Mucosa of stomach (tissue), 1 donor: ENCODE measurements around the gene F13A1.

Source experiments
- H3K27me3 ChIP-seq: one replicate; pipeline ENCODE4 v1.7.0; 2013; ENCODE audit warnings: mild to moderate bottlenecking, low read length; ENCODE audit not compliant: control insufficient read depth, insufficient read depth
- H3K36me3 ChIP-seq: one replicate; pipeline ENCODE4 v1.7.0; 2013; ENCODE audit warnings: low read length; ENCODE audit not compliant: control insufficient read depth, insufficient read depth
- H3K4me1 ChIP-seq: one replicate; pipeline ENCODE4 v1.7.0; 2013; ENCODE audit warnings: mild to moderate bottlenecking, low read length; ENCODE audit not compliant: control insufficient read depth, insufficient read depth
- H3K4me3 ChIP-seq: one replicate; pipeline ENCODE4 v1.7.0; 2013; ENCODE audit warnings: low read length
- H3K9ac ChIP-seq: one replicate; pipeline ENCODE4 v1.7.0; 2013; ENCODE audit warnings: mild to moderate bottlenecking, low read length, moderate library complexity
- H3K9me3 ChIP-seq: one replicate; pipeline ENCODE4 v1.7.0; 2013; ENCODE audit warnings: mild to moderate bottlenecking, low read length, moderate library complexity; ENCODE audit not compliant: control insufficient read depth
- donor health status: Pancreatic carcinoma.

F13A1 gene

GRCh38 chr6:6319952-6320811 is at the start of gene F13A1:
Gene F13A1 (minus strand): TSS chr6:6320662. CDS start chr6:6318664, 1,998 bp downstream.
- no peak within 1 kb of the TSS for H3K4me3 ChIP-seq
- H3K4me1 ChIP-seq, result no peaks in the 10 kb centered on the region
- peaks cover 35% of the 10 kb centered on the region for H3K27me3 ChIP-seq
- H3K9ac ChIP-seq, result no peak within 1 kb of the TSS
- H3K9me3 ChIP-seq, result no peaks in the 10 kb centered on the region
- H3K36me3 ChIP-seq, result no peaks in the 10 kb centered on the region

GRCh38 chr6:6368684-6369052 is 48.2 kb upstream of the F13A1 start:
- H3K27me3 ChIP-seq, result no peaks in the 10 kb centered on the region
- no peaks in the 10 kb centered on the region for H3K4me1 ChIP-seq
- H3K4me3 ChIP-seq, result no peak overlapping the region
- H3K9me3 ChIP-seq, result no peaks in the 10 kb centered on the region
- no peaks in the 10 kb centered on the region for H3K36me3 ChIP-seq
- H3K9ac ChIP-seq, result no peak overlapping the region

- Histone ChIP-seq H3K4me3 (no peak overlapping the region), H3K27me3 (no peaks in the 10 kb centered on the region), H3K9ac (no peak overlapping the region), H3K9me3 (no peaks in the 10 kb centered on the region), H3K36me3 (no peaks in the 10 kb centered on the region), H3K4me1 (no peaks in the 10 kb centered on the region)
Observed at GRCh38 chr6:6368040-6368683, 47.7 kb upstream of the F13A1 start.

GRCh38 chr6:6366803-6367202 is 46.3 kb upstream of the F13A1 start:
- Histone ChIP-seq H3K9ac (no peak overlapping the region), H3K9me3 (no peaks in the 10 kb centered on the region), H3K36me3 (no peaks in the 10 kb centered on the region), H3K4me3 (no peak overlapping the region), H3K27me3 (no peaks in the 10 kb centered on the region), H3K4me1 (no peaks in the 10 kb centered on the region)

- H3K36me3 ChIP-seq, result no peaks in the 10 kb centered on the region
- no peaks in the 10 kb centered on the region for H3K4me1 ChIP-seq
- no peaks in the 10 kb centered on the region for H3K9me3 ChIP-seq
- no peak overlapping the region for H3K9ac ChIP-seq
- H3K4me3 ChIP-seq, result no peak overlapping the region
- H3K27me3 ChIP-seq, result no peaks in the 10 kb centered on the region
Observed at GRCh38 chr6:6365242-6365641, 44.8 kb upstream of the F13A1 start.

GRCh38 chr6:6362056-6362840 is 41.8 kb upstream of the F13A1 start:
- Histone ChIP-seq H3K4me1 (no peaks in the 10 kb centered on the region), H3K36me3 (no peaks in the 10 kb centered on the region), H3K9me3 (no peaks in the 10 kb centered on the region), H3K27me3 (no peaks in the 10 kb centered on the region), H3K4me3 (no peak overlapping the region), H3K9ac (no peak overlapping the region)

GRCh38 chr6:6357530-6357929 is 37.1 kb upstream of the F13A1 start:
- Histone ChIP-seq H3K4me1 (no peaks in the 10 kb centered on the region), H3K4me3 (no peak overlapping the region), H3K9me3 (no peaks in the 10 kb centered on the region), H3K27me3 (no peaks in the 10 kb centered on the region), H3K9ac (no peak overlapping the region), H3K36me3 (no peaks in the 10 kb centered on the region)

GRCh38 chr6:6357032-6357431 is 36.6 kb upstream of the F13A1 start:
- no peak overlapping the region for H3K4me3 ChIP-seq
- no peak overlapping the region for H3K9ac ChIP-seq
- no peaks in the 10 kb centered on the region for H3K9me3 ChIP-seq
- no peaks in the 10 kb centered on the region for H3K4me1 ChIP-seq
- H3K36me3 ChIP-seq, result no peaks in the 10 kb centered on the region
- H3K27me3 ChIP-seq, result no peaks in the 10 kb centered on the region

- Histone ChIP-seq H3K9me3 (no peaks in the 10 kb centered on the region), H3K36me3 (no peaks in the 10 kb centered on the region), H3K4me1 (no peaks in the 10 kb centered on the region), H3K9ac (no peak overlapping the region), H3K4me3 (no peak overlapping the region), H3K27me3 (no peaks in the 10 kb centered on the region)
Observed at GRCh38 chr6:6352772-6353171, 32.3 kb upstream of the F13A1 start.

- no peaks in the 10 kb centered on the region for H3K36me3 ChIP-seq
- H3K9me3 ChIP-seq, result no peaks in the 10 kb centered on the region
- H3K4me3 ChIP-seq, result no peak overlapping the region
- no peaks in the 10 kb centered on the region for H3K4me1 ChIP-seq
- no peak overlapping the region for H3K9ac ChIP-seq
- no peaks in the 10 kb centered on the region for H3K27me3 ChIP-seq
Observed at GRCh38 chr6:6351511-6352025, 31.1 kb upstream of the F13A1 start.

- H3K9me3 ChIP-seq, result no peaks in the 10 kb centered on the region
- H3K36me3 ChIP-seq, result no peaks in the 10 kb centered on the region
- H3K4me1 ChIP-seq, result no peaks in the 10 kb centered on the region
- H3K4me3 ChIP-seq, result no peak overlapping the region
- H3K27me3 ChIP-seq, result no peaks in the 10 kb centered on the region
- H3K9ac ChIP-seq, result no peak overlapping the region
Observed at GRCh38 chr6:6350696-6351095, 30.2 kb upstream of the F13A1 start.

GRCh38 chr6:6348256-6348655 is 27.8 kb upstream of the F13A1 start:
- Histone ChIP-seq H3K9ac (no peak overlapping the region), H3K36me3 (no peaks in the 10 kb centered on the region), H3K27me3 (no peaks in the 10 kb centered on the region), H3K4me1 (no peaks in the 10 kb centered on the region), H3K4me3 (no peak overlapping the region), H3K9me3 (no peaks in the 10 kb centered on the region)
